Omental fat pad (tissue), 4 donors: ENCODE results near the gene PPT1. TPM values are rescaled to one million over a fixed set of nuclear protein-coding genes. Genes with fewer than 3 reads are reported as not detected.

ENCODE experiments used
- ATAC-seq: fragments of 150-250 bp; one replicate; pipeline ENCODE4 v1.9.1; 2016; ENCODE audit warnings: mild to moderate bottlenecking, moderate library complexity; ENCODE audit not compliant: low FRiP score
- DNase-seq: peaks from one replicate; pipeline ENCODE4 v3.0.0-alpha.2; 2019; ENCODE audit warnings: low spot score
- total RNA-seq, 4 donors: library from RNA; depleted of rRNA; stranded (reverse); fragments of >200 nt; gene quantifications; one replicate each; pipeline ENCODE4 v1.1.0, GENCODE V29; 2016
- TF ChIP-seq, protein P1 (sequence below), 3 donors: fragments of 450-650 bp; IDR thresholded peaks; one replicate each; pipeline ENCODE4 v1.5.1; 2016 to 2017; ENCODE audit warnings: antibody characterized with exemption in 3 of 3, mild to moderate bottlenecking in 3 of 3, moderate library complexity in 2 of 3

PPT1 gene
- total RNA-seq, 4 donors from 2014 or later: 57.7 to 116 (median 92.4) TPM

DNA sequence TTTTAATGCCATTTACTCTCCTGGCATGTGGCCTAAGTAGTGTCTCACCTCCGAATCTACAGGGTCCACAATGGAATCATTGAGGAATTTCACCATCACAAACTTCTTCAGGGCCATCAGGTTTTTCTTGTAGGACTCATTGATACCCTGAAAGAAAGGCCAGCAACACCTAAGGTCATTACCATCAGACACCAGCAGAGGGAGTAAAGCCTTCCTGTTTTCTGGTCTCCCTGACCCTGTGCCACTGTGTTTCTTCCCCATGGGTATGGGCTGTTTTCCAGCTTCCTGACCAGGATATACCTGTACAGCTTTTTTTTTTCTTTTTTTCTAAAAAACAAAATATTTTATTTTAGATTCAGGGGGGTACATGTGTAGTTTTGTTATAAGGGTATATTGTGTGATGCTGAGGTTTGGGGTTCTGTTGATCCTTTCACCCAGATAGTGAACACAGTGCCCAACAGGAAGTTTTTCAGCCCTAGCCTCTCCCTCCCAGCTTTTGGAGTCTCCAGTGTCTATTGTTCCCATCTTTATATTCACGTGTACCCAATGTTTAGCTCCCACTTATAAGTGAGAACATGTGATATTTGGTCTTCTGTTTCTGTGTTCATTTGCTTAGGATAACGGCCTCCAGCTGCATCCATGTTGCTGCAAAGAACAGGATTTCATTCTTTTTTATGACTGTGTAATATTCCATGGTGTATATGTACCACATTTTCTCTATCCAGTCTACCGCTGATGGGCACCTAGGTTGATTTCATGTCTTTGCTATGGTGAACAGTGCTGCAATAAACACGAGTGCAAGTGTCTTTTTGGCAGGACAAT, 18.3 kb downstream of the PPT1 start:
- ATAC-seq: no peak
- no peak for DNase-seq
- TF ChIP-seq, protein P1, sequence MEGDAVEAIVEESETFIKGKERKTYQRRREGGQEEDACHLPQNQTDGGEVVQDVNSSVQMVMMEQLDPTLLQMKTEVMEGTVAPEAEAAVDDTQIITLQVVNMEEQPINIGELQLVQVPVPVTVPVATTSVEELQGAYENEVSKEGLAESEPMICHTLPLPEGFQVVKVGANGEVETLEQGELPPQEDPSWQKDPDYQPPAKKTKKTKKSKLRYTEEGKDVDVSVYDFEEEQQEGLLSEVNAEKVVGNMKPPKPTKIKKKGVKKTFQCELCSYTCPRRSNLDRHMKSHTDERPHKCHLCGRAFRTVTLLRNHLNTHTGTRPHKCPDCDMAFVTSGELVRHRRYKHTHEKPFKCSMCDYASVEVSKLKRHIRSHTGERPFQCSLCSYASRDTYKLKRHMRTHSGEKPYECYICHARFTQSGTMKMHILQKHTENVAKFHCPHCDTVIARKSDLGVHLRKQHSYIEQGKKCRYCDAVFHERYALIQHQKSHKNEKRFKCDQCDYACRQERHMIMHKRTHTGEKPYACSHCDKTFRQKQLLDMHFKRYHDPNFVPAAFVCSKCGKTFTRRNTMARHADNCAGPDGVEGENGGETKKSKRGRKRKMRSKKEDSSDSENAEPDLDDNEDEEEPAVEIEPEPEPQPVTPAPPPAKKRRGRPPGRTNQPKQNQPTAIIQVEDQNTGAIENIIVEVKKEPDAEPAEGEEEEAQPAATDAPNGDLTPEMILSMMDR (IDR thresholded peaks at IDR 0.05): no peak

DNA sequence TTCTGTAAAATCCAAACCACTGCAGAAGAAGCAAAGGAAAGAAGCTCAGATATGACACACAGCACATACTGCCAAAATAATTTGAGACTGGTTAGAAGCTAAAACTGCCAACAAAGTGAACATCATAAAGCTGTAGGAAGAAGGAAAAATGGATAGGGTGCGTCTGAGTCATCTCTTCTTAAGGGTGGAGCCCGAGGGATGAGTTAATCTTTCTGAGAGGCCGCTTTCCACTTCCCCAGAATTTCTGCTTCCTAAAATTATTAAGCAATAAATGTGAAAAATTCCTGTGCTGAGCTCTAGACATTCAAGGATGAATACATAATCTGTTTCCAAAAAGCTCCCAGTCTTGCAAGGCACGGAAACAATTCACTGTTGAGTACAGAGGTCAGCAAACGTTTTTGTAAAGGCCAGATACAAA, 20.1 kb downstream of the PPT1 start:
- ATAC-seq: peak; percentile 86
- TF ChIP-seq, protein P1 (IDR thresholded peaks at IDR 0.05): no peak
- DNase-seq: no peak

DNA sequence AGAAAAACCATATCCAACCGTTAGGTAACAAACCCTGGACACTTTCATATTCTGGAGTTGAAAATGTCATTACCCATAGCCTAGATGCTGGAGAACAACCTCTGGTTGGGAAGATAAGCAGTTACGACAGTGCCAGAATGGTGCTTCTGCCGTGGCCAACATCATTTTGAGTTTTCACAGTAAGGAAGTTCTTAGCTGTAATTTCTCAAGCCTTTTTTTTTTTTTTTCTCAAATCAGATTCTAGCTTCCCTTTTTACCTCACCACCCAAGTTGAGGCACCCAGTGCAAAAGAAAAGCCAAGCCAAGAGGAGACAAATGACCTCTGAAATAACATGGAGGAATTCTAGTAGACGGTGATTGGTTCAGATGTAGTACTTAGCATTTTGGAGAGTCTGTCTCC, 21.8 kb downstream of the PPT1 start:
- ATAC-seq (no peak), DNase-seq (no peak)
- TF ChIP-seq, protein P1 (IDR thresholded peaks at IDR 0.05): no peak

DNA sequence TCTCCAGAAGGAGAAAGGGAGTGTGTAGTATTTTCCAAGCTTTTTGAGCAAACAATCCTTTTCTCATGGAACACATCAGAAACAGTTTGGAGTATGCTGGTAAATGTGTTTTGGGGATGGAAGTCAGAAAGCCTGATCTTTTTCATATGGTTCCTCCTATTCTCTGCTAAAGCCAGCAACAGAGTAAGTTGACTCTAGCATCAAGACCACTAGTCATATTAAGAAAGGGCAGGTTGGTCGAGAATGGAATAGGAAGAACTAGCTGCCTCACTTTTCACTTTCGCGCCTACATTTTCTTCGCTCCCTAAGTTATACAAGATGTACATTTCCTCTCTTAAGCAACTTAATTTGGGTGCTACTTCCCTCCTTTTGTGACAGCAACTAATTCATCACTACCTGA, 24.0 kb downstream of the PPT1 start:
- ATAC-seq (no peak), DNase-seq (no peak)
- TF ChIP-seq, protein P1 (IDR thresholded peaks at IDR 0.05): no peak

DNA sequence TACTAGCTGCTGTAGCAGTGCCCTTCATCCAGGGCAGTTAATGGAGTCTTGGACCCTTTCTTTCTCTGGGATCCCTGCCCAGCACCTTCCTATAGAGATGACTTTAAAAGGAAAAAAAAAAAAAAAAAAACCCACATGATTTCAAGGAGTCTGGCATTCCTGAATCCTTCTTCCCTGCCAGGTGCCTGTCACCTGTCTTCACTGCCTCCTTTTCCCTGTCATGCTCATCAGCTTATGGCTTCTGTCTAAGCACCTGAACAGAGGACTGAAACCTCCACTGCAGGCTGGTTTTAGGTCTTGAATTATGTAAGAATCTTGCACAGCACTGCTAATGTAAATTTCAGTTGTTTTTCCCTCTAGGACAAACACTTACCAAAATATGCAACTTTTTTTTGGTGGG, 24.9 kb downstream of the PPT1 start:
- ATAC-seq (no peak), DNase-seq (no peak)
- TF ChIP-seq, protein P1 (IDR thresholded peaks at IDR 0.05): no peak

DNA sequence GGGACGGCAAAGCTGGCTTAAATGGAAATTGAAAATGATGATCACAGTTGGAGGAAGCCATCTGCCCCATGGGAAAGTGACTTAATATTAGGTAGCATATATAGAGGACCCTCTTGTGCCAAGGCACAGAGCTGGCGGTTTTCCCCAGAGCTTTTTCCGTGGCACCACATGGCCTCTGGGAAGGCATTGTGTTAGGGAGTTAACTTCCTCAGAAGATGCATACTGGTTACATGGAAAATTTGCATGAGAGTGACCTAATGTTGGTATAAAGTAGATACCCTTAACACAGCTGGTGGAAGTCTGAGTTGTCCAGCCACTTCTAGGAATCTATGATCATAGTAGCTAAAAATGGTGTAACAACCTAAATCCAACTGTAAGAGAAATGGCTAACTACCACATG, 29.2 kb downstream of the PPT1 start:
- TF ChIP-seq, protein P1 (IDR thresholded peaks at IDR 0.05): no peak

DNA sequence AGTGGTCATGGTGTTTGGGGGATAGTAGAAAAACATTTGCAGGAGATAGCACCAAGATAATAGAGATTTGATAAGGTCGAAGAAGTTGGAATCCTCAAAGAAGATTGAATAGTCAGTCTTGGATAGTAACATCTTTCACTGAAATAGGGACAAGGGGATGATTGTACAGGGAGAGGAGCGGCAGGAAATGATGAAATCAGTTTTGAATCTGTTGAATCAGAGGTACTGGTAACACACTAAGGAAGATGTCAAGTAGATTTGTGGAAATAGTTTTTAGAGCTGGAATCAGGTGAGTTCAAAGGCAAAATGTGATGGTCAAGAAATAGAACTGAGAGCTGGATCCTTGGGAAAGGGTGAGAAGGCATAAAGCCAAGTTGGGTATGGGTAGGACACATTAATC, 30.0 kb downstream of the PPT1 start:
- TF ChIP-seq, protein P1 (IDR thresholded peaks at IDR 0.05): no peak
- no peak for ATAC-seq
- no peak for DNase-seq

More for the DNA sequence above, 29.2 kb downstream of the PPT1 start:
- DNase-seq (no peak), ATAC-seq (no peak)
